ENCODE results near the gene TBX10.
"Not testable (repeated sequence)": the region's sequence is repeated elsewhere in the genome, so short reads cannot be mapped to it uniquely, and the experiment has no call there.

TBX10 gene

GRCh38 chr11:67644472-67645418, 5.2 kb upstream of the TBX10 start:
- no peak for DNase-seq

GRCh38 chr11:67644042-67644441, 4.5 kb upstream of the TBX10 start:
- no peak for DNase-seq

GRCh38 chr11:67642173-67643120, 2.9 kb upstream of the TBX10 start:
- DNase-seq, result no peak

DNA sequence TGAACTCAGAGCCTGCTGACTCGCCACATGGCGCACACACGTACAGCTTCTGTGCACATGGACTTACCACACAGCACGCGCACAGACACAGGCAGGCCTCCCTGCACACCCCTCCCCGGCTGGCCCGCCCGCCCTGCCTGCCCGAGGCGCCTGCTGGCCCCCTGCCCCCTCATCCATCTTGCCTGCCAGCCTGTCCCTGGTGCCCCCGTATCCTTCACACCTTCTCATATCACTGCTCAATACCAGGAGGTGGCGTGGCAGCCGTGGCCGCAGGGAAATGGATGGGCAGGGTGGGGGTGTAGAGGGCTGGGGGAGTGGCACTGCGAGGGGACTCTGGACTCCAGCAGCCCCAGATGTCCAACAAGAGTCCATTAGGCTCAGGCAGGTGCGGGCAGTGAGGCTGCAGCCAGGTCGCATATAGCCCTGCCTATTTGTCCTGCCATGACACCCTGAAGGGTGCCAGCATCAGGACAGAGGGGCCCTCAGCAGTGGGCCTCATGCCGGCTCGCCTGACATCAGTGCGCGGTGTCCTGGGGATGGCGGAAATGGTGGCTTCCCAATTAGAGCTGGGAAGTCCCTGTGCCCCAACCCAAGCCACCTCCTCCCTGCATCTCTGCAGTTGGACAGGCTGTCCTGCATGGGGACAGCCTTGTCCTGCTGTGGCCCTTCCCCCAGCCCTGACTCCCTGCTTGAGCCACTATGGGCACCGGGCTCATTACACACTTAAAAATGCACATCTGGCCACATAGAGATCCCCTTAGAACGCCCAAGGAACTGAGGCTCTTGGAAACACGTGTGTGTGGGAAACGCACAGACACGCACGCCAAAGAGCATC, 2.0 kb upstream of the TBX10 start:
- DNase-seq, result no peak

GRCh38 chr11:67640758-67641337, 1.3 kb upstream of the TBX10 start:
- DNase-seq, result no peak

DNA sequence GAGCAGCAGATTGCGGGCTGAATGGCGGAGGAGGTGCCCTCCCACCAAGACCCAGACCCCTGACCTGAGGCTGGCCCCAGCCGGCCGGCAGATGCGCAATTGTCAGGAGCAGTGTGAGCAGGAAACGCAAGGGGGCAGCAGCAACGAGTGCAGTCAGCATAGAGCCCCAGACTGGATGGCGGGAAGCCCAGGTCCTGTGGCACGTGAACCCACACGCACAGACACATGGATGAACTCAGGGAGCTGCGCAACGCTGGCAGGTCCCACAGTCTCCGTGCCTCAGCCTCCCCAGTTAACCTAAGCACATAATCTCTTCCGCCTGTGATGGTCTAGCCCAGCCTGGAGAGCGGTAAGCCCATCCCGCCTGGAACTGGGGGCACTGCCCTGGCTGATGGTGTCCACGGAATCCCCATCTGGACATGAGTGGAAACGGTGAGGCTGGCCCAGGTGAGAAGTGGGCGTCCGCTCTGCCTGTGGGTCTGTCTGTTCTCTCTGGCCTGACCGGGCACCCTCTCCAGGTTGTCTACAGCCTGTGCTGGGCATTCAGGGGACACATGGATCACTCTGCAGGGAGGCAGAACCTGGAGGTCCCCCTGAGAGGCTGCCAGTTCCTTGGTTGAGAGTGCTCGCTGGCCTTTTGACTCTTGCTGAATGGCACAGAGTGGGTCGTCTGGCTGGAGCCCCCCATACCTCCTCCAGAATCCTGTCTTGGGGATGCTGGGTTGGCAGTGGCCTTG, 626 bp upstream of the TBX10 start:
- DNase-seq, result peak; percentile 70

DNA sequence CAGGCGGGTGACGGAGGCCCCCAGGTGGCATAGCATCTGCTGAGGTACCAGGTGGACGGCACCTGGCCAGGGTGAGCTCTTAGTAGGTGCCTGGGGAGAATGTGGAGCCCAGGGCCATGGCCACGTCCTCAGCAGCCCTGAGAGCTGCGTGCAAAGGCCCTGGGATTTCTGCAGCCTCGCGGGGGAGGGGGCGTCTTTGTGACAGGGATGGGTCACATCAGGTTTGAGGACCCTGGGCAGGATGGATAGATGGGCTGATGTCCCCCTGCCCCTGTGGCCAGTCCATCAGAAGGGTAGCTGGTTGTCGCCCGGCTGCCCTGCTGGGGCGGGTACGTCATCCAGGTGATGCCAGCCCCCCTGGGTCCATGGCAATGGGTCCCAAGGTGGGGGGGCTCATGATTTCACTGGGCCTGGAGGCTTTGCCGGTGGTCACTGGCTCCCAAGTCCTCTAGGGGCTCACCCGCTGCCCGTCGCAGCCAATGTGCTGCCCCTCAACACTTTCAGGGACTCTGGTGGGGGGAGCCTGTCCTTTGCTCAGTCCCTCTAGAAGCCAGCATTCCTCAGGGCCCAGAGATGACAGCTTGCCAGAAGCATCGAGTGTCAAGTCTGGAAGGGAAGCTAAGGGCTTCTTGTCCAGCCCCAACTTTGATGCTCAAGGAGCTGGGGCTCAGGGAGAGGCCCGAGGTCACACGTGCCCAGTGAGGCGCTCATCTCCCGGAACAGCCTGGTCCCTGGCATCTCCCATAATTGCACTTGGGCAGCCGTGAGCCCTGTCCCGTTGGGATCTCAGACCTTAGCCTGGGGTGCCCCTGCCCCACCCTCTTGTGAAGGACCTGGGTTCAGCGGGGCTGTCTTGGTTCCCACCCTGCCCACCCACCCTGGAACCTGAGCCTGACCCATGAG, 777 bp downstream of the TBX10 start:
- DNase-seq, result no peak

GRCh38 chr11:67637441-67637840, 2.1 kb downstream of the TBX10 start:
- DNase-seq, result not testable (repeated sequence)

GRCh38 chr11:67636962-67637361, 2.6 kb downstream of the TBX10 start:
- no peak for DNase-seq

DNA sequence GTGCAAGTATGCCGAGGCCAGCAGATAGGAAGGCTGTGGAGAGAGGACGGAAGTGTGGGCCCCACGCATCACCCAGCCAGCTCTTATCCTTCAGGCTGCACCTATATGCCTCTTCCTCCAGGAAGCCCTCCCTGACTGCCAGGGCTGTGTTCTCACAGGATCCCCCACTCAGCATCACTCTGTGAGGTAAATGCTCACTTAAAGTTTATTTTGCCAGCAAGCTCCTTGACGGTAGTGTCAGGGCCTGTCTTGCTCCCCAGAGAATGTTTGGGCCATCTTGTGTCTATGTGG, 4.4 kb downstream of the TBX10 start:
- DNase-seq, result no peak

DNA sequence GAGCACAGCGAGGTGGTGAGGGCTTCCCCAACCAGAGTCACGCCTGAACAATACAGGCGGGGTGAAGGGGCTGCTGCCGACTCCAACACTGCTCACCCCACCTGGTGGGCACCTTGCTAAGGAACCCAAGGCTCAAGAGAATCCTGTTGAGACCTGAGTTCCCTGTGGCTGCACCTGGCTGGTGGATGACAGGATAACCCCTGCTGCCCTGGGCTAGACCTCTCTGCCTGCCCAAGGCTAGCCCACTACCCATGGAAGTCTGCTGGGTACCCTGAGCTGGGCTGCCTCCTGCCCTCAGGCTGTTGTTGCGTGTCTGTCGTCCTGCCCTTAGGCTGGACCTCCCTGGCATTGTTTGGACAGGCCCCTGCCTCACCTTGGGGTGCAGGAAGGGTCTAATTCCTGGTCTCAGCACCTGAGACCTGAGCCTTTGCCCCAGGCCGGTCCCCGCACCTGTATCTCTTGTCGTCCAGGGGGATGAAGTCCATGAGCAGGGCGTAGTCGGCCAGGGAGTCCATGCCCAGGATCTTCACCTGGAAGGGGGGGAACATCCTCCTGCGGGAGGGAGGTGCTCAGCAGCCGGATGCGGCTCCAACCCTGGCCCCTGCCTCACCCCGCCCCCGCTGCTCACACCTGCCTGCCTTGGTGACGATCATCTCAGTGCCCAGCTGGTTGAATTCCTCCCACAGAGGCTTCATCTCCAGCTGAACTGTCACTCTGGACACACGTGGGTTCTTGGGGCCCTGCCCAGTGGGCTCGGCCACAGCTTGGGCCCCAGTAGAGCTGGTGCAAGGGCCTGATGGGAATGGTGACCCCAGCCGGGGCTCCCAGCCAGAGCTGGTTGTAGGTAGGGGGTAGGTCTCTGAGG, 5.0 kb downstream of the TBX10 start:
- DNase-seq, result no peak

- no peak for DNase-seq
Measured at GRCh38 chr11:67633758-67634365, 5.7 kb downstream of the TBX10 start.

DNA sequence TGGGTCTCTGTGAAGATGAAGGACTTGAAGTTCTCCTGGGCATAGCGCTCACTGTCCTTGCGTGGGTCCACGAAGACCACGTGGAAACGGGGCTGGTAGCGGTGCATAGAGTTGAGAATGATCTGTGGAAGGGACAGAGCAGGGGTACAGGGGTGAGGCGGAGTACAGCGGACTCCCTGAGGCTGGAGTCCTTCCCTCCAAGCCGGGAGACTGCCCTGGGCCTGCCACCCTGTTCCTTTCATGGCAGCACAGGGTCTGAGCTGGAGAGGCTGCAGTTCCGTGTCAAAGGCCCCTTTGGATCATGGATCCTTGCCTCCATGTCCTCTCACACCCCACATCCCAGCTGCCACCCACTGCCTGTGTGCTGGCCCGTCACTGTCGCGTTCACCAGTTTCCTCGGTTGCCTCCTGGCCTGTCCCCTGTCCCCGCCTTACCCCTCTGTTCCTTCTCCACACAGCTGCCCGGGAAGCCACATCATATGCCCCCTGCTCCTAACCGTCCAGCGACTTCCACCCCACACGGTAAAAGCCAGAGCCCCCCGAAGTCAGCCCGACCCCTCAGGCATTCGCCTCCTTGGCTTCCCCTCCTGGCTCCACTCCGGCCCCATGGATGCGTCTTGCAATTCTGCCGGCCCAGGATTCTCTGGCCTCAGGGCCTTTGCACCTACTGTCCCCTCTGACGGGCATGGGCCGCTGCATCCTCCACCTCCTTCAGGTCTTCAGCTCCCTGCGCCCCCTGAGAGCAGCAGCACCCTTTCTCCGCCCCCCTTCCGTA, 6.4 kb downstream of the TBX10 start:
- no peak for DNase-seq

- DNase-seq, result peak; percentile 22
Measured at GRCh38 chr11:67632175-67632981, 7.2 kb downstream of the TBX10 start.

DNA sequence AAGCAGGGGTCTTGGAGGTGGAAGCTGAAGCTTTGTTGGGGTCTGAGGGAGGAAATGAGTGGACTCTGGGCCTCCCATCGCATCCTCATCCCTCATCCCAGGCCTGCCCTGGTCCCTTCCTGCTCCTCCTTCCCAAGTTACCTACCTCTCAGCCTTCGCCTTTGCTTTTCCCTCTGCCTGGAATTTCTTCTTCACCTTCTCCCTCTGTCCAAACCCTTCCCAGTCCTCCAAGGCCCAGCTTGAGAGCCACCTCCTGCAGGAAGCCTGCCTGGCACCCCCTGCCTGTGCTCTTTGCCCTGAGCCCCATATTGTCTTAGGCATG, 7.7 kb downstream of the TBX10 start:
- DNase-seq, result no peak

GRCh38 chr11:67631411-67631810, 8.2 kb downstream of the TBX10 start:
- DNase-seq, result no peak

DNA sequence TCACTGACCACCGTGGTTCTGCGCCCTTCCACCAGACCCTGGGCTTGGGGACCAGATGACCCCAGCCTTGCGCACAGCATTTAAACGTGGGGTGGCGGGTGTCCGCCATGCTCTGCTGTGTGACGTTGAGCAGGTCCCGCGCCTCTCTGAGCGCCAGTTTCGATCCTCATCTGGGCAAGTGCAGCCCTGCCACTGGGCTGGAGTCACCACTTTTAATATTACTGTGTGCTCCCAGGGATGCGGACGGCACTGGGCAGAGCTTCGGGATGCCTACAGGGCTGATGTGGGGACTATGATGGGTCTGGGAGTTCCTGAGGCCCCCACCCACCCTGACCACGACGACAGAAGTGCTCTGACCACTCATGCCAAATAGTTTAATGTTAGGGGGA, 8.6 kb downstream of the TBX10 start:
- DNase-seq, result peak; percentile 44

Data from right forelimb (tissue), 1 donor.